NT2/D1 (cell line): ENCODE measurements around the gene CTNNA2.

ENCODE experiments used
- YY1 ChIP-seq: IDR thresholded peaks from 2 replicates; pipeline ENCODE4 v1.6.1; 2011; ENCODE audit not compliant: insufficient read length, insufficient read depth
- ZNF274 ChIP-seq: IDR thresholded peaks from 2 replicates; pipeline ENCODE4 v1.6.1; 2011; ENCODE audit warnings: mild to moderate bottlenecking, low read depth, low read length

- TF ChIP-seq ZNF274 (no peak), YY1 (no peak)
Measured at GRCh38 chr2:80354858-80355257, 842.0 kb downstream of the CTNNA2 start.
